ENCODE data around the gene EML6. TPM values are rescaled to one million over a fixed set of nuclear protein-coding genes. Genes with fewer than 3 reads are reported as not detected.

The EML6 gene
- total RNA-seq, 4 donors from 2014 or later, result 2.7 to 42.5 (median 11.9) TPM

DNA sequence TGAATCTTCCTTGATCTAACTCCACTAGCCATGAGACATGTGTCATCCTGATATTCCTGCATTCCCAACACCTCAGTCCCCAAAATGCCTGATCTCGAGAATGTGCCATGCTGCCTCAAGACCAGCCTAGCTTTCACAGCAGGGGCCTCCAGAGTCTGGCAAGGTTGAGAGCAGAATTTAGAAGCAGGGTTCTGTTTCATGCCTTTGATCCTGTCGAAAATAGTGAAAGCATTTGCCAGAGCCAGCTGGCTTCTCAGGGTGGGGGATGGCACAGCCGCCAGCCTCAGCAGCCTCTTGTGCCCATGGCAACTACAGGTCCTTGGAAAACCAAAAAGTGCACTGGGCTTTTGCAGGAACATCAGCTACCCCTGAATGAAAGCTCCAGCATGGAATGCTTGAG is 183.3 kb downstream of the EML6 start:
- Histone ChIP-seq H3K27me3 (no peaks in the 10 kb centered on the region), H3K27ac (peak overlapping the region; percentile 41 to 73 (median 68)), H3K9me3 (no peaks in the 10 kb centered on the region), H3K36me3 (no peaks in the 10 kb centered on the region), H3K4me1 (peaks cover 25 to 40% of the 10 kb centered on the region in 2 donors), H3K4me3 (no peak overlapping the region)
- ATAC-seq (no peak), DNase-seq (no peak)
- intact Hi-C loops (cut with DNase I; ENCODE audit: low total_unique reads) (loop anchor here (10.0 kb wide), 1 partner anchor 138 kb away; no protein-coding TSS in a partner anchor), in situ Hi-C loops (cut with MboI; ENCODE audit: low sequenced_read_pairs in 4 of 4) (loop anchor here in 3 of 4 donors (10.0 to 25.0 kb wide), 4 partner anchors 98 to 281 kb away; no protein-coding TSS in a partner anchor)
- no peak for TF ChIP-seq POLR2A (IDR thresholded peaks at IDR 0.05)
- no peak for TF ChIP-seq CTCF (IDR thresholded peaks at IDR 0.05 in 4 of 5, conservative IDR thresholded peaks at IDR 0.05 in 1 of 5)

- no peak for ATAC-seq
- H3K4me3 ChIP-seq, result no peak overlapping the region
- in situ Hi-C loops (cut with MboI; ENCODE audit: low sequenced_read_pairs in 4 of 4) (loop anchor here in 3 of 4 donors (10.0 to 25.0 kb wide), 4 partner anchors 97 to 280 kb away; no protein-coding TSS in a partner anchor), intact Hi-C loops (cut with DNase I; ENCODE audit: low total_unique reads) (loop anchor here (10.0 kb wide), 1 partner anchor 137 kb away; no protein-coding TSS in a partner anchor)
- no peaks in the 10 kb centered on the region for H3K27me3 ChIP-seq
- peaks cover 25 to 40% of the 10 kb centered on the region in 2 donors for H3K4me1 ChIP-seq
- H3K36me3 ChIP-seq, result no peaks in the 10 kb centered on the region
- no peaks in the 10 kb centered on the region for H3K9me3 ChIP-seq
- no peak for DNase-seq
- no peak overlapping the region for H3K27ac ChIP-seq
- TF ChIP-seq CTCF (IDR thresholded peaks at IDR 0.05 in 4 of 5, conservative IDR thresholded peaks at IDR 0.05 in 1 of 5), result no peak
- TF ChIP-seq POLR2A (IDR thresholded peaks at IDR 0.05), result no peak
These were observed 184.2 kb downstream of the EML6 start for GRCh38 chr2:54907663-54908062.

DNA sequence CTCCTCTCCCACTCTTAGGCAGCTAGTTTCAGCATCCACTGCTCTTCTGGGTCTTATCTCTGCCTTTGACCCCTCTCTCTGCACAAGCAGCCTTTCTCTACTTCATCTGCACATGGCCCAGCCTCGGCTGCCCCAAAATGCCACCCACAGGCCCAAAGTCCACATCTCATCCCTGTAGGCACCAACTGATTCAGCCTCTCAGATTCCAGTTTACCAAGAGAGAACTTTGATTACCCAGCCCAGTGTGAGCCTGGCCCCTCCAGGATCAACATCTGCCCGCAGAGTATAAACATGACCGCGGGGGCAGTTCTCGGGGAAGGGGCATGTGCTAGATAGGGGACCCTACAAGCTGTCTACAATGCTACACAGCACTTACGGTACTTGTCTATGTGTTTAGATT is 185.1 kb downstream of the EML6 start:
- Histone ChIP-seq H3K27me3 (no peaks in the 10 kb centered on the region), H3K4me3 (no peak overlapping the region), H3K27ac (peak overlapping the region in 3 of 4 donors; percentile 2 to 48 (median 16)), H3K4me1 (peaks cover 25 to 37% of the 10 kb centered on the region in 2 donors), H3K36me3 (no peaks in the 10 kb centered on the region), H3K9me3 (no peaks in the 10 kb centered on the region)
- ATAC-seq (no peak), DNase-seq (no peak)
- intact Hi-C loops (cut with DNase I; ENCODE audit: low total_unique reads) (loop anchor here (10.0 kb wide), 1 partner anchor 136 kb away; no protein-coding TSS in a partner anchor), in situ Hi-C loops (cut with MboI; ENCODE audit: low sequenced_read_pairs in 4 of 4) (loop anchor here in 3 of 4 donors (10.0 to 25.0 kb wide), 4 partner anchors 96 to 279 kb away; no protein-coding TSS in a partner anchor)
- TF ChIP-seq POLR2A (IDR thresholded peaks at IDR 0.05), result no peak
- TF ChIP-seq CTCF (IDR thresholded peaks at IDR 0.05 in 4 of 5, conservative IDR thresholded peaks at IDR 0.05 in 1 of 5), result no peak

DNA sequence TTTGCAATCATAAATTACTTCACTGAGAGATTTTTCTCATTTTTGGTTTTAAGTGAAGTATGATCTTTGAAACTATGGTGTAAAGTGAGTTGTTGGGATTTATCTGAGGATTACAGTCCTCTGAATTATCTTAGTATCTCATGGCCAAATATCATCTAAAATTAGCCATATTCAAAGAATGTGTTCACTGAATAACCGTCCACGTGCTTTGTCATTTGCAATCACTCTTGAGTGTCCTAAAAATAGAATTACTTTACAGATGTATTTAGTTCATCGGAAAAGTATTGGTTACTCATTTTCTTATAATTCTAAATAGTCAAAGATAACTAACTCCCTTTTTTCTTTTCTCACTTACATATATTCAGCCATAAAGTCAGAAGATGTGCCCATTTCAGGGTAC is 185.5 kb downstream of the EML6 start:
- Histone ChIP-seq H3K9me3 (no peaks in the 10 kb centered on the region), H3K4me1 (peaks cover 25 to 33% of the 10 kb centered on the region in 2 donors), H3K36me3 (no peaks in the 10 kb centered on the region), H3K27ac (peak overlapping the region in 3 of 4 donors; percentile 2 to 48 (median 16)), H3K4me3 (no peak overlapping the region), H3K27me3 (no peaks in the 10 kb centered on the region)
- in situ Hi-C loops (cut with MboI; ENCODE audit: low sequenced_read_pairs in 4 of 4) (loop anchor here in 3 of 4 donors (10.0 to 25.0 kb wide), 4 partner anchors 96 to 278 kb away; no protein-coding TSS in a partner anchor), intact Hi-C loops (cut with DNase I; ENCODE audit: low total_unique reads) (loop anchor here (10.0 kb wide), 1 partner anchor 136 kb away; no protein-coding TSS in a partner anchor)
- ATAC-seq (no peak), DNase-seq (no peak)
- no peak for TF ChIP-seq POLR2A (IDR thresholded peaks at IDR 0.05)
- no peak for TF ChIP-seq CTCF (IDR thresholded peaks at IDR 0.05 in 4 of 5, conservative IDR thresholded peaks at IDR 0.05 in 1 of 5)

All from gastrocnemius medialis (tissue), 4 donors.